AG04450 (cell line): ENCODE results near the gene ICAM4. TPM values are rescaled to one million over a fixed set of nuclear protein-coding genes. Genes with fewer than 3 reads are reported as not detected.
"Not testable (repeated sequence)": the region's sequence is repeated elsewhere in the genome, so short reads cannot be mapped to it uniquely, and the experiment has no call there.

Source experiments
- CTCF ChIA-PET: fragments of 300-600, 350-600 bp; formaldehyde crosslinking; extraction: SDS; loops from one replicate; lab custom pipeline; 2022; ENCODE audit warnings: antibody characterized with exemption, inconsistent platforms; lab: Charles Lee
- POLR2A ChIA-PET: fragments of 350-600 bp; formaldehyde crosslinking; extraction: SDS; loops from one replicate; lab custom pipeline; 2021; ENCODE audit warnings: antibody characterized with exemption, inconsistent platforms; lab: Yijun Ruan, JAX
- DNase-seq: peaks from one replicate; pipeline ENCODE4 v3.0.0-alpha.2; 2011; ENCODE audit warnings: low read depth, low spot score
- H3K27ac ChIP-seq: one replicate; pipeline ENCODE4 v1.5.1; 2012; ENCODE audit warnings: low read depth, low read length, control low read depth
- H3K27me3 ChIP-seq: one replicate; pipeline ENCODE4 v1.6.0; 2012; ENCODE audit warnings: low read length; ENCODE audit not compliant: control insufficient read depth, insufficient read depth
- H3K4me3 ChIP-seq: 2 replicates; pipeline ENCODE4 v1.5.1; 2011; ENCODE audit warnings: mild to moderate bottlenecking, low read depth, low read length, control low read depth
- H3K9me3 ChIP-seq: 2 replicates; pipeline ENCODE4 v1.5.1; 2012; ENCODE audit warnings: low read length; ENCODE audit not compliant: control insufficient read depth, insufficient read depth
- CTCF ChIP-seq: IDR thresholded peaks from 2 replicates; pipeline ENCODE4 v1.5.1; 2011; ENCODE audit warnings: low read depth, low read length, control low read depth, inconsistent platforms
- polyA plus RNA-seq: library from polyadenylated mRNA; depleted of rRNA; stranded (reverse); fragments of >200 nt; gene quantifications from 2 replicates; pipeline ENCODE4 v1.2.3, GENCODE V29; 2011

Gene ICAM4
- polyA plus RNA-seq, 1 experiment: 2.5 TPM

GRCh38 chr19:10278935-10279334, 7.8 kb upstream of the ICAM4 start:
- ChIA-PET CTCF (interaction anchor here (0.6 to 0.7 kb wide), 3 partner anchors 55 to 294 kb away, joined by 3 to 6 read pairs (median 3); no protein-coding TSS in a partner anchor), POLR2A (interaction anchor here (1.2 kb wide), 1 partner anchor 8 kb away, joined by 3 read pairs; the partner anchor contains the start of gene ICAM1)
- H3K27ac ChIP-seq: no peak overlapping the region
- no peak for DNase-seq
- TF ChIP-seq CTCF: no peak
- no peak overlapping the region for H3K4me3 ChIP-seq
- no peaks in the 10 kb centered on the region for H3K9me3 ChIP-seq
- no peaks in the 10 kb centered on the region for H3K27me3 ChIP-seq

- no peak for DNase-seq
- Histone ChIP-seq H3K4me3 (no peak overlapping the region), H3K9me3 (no peaks in the 10 kb centered on the region), H3K27me3 (no peaks in the 10 kb centered on the region), H3K27ac (no peak overlapping the region)
- TF ChIP-seq CTCF: no peak
- CTCF ChIA-PET: interaction anchor here (0.6 to 1.6 kb wide), 4 partner anchors 13 to 293 kb away, joined by 3 to 6 read pairs (median 4); no protein-coding TSS in a partner anchor
- POLR2A ChIA-PET: interaction anchor here (1.2 to 1.4 kb wide), 2 partner anchors 9 to 10 kb away, joined by 3 to 5 read pairs; partner anchors contain the start of genes ICAM1 and ICAM5
Observed at GRCh38 chr19:10279737-10280442, 6.9 kb upstream of the ICAM4 start.

- CTCF ChIA-PET, H3K4me3 ChIP-seq, H3K27me3 ChIP-seq, DNase-seq, H3K9me3 ChIP-seq, H3K27ac ChIP-seq: not testable (repeated sequence)
- POLR2A ChIA-PET: interaction anchor here (0.7 kb wide), 1 partner anchor 109 kb away, joined by 6 read pairs; no protein-coding TSS in a partner anchor
Observed at GRCh38 chr19:10282043-10282442, 4.7 kb upstream of the ICAM4 start.

DNA sequence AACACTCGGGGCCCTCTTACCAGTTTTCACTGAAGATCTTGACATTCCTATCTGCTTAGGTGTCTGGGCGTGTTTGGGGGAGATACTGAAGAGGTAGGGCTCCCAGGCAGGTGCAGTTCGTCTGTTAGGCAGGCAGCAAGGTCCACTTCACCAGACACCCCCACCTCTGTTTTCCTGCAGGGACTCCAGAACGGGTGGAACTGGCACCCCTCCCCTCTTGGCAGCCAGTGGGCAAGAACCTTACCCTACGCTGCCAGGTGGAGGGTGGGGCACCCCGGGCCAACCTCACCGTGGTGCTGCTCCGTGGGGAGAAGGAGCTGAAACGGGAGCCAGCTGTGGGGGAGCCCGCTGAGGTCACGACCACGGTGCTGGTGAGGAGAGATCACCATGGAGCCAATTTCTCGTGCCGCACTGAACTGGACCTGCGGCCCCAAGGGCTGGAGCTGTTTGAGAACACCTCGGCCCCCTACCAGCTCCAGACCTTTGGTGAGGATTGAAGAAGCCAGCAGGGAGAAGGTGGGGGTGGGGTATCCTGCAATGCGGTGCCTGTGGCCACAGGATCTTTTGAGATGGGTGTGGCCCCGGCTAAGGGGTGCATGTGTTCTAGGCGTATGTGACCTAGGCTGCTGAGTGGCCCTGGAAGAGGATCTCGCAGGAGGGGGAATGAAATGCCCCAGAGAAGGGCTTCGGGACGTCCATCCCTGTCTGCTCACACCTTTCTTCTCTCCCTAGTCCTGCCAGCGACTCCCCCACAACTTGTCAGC, 3.3 kb upstream of the ICAM4 start:
- no peak for DNase-seq
- no peak overlapping the region for H3K27ac ChIP-seq
- CTCF ChIA-PET: no interaction called here
- H3K9me3 ChIP-seq: no peaks in the 10 kb centered on the region; the same call in 1 of the 2 replicates
- POLR2A ChIA-PET: no interaction called here
- H3K27me3 ChIP-seq: no peaks in the 10 kb centered on the region
- no peak for TF ChIP-seq CTCF
- no peak overlapping the region for H3K4me3 ChIP-seq

DNA sequence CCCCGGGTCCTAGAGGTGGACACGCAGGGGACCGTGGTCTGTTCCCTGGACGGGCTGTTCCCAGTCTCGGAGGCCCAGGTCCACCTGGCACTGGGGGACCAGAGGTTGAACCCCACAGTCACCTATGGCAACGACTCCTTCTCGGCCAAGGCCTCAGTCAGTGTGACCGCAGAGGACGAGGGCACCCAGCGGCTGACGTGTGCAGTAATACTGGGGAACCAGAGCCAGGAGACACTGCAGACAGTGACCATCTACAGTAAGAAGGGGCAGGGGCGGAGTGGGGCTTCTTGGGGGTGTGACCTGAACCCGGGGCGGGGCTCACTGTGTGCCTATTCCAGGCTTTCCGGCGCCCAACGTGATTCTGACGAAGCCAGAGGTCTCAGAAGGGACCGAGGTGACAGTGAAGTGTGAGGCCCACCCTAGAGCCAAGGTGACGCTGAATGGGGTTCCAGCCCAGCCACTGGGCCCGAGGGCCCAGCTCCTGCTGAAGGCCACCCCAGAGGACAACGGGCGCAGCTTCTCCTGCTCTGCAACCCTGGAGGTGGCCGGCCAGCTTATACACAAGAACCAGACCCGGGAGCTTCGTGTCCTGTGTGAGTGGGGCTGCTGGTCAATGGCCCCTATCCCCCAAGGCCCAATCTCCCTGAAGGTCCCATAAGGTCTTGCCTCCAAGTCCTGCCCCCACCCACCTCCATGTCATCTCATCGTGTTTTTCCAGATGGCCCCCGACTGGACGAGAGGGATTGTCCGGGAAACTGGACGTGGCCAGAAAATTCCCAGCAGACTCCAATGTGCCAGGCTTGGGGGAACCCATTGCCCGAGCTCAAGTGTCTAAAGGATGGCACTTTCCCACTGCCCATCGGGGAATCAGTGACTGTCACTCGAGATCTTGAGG, 2.4 kb upstream of the ICAM4 start:
- no peak overlapping the region for H3K4me3 ChIP-seq
- no peaks in the 10 kb centered on the region for H3K27me3 ChIP-seq
- no peak for TF ChIP-seq CTCF
- CTCF ChIA-PET: no interaction called here
- no peaks in the 10 kb centered on the region; the same call in 1 of the 2 replicates for H3K9me3 ChIP-seq
- DNase-seq: no peak
- no peak overlapping the region for H3K27ac ChIP-seq
- POLR2A ChIA-PET: no interaction called here
